BJ (cell line): Measurements from ENCODE around the gene C1orf116. TPM values are rescaled to one million over a fixed set of nuclear protein-coding genes. Genes with fewer than 3 reads are reported as not detected.

ENCODE experiments used
- CTCF ChIA-PET: fragments of 350-600 bp; formaldehyde crosslinking; extraction: SDS; loops from one replicate; lab custom pipeline; 2021; ENCODE audit warnings: antibody characterized with exemption, inconsistent platforms; lab: Yijun Ruan, JAX
- POLR2A ChIA-PET: fragments of 300-600 bp; sonication (Branson Sonifier 250); formaldehyde crosslinking; extraction: SDS; loops from one replicate; lab custom pipeline; 2021; ENCODE audit warnings: antibody characterized with exemption; lab: Charles Lee
- DNase-seq: peaks from one replicate; pipeline ENCODE4 v3.0.0-alpha.2; 2011; ENCODE audit warnings: low read depth
- H3K27me3 ChIP-seq: 2 replicates; pipeline ENCODE4 v1.6.0; 2011; ENCODE audit warnings: low read length; ENCODE audit not compliant: control insufficient read depth, insufficient read depth
- H3K36me3 ChIP-seq: 2 replicates; pipeline ENCODE4 v1.5.1; 2011; ENCODE audit warnings: low read length; ENCODE audit not compliant: control insufficient read depth, insufficient read depth
- H3K4me3 ChIP-seq: 2 replicates; pipeline ENCODE4 v1.5.1; 2011; ENCODE audit warnings: low read depth, mild to moderate bottlenecking, control low read depth, low read length
- CTCF ChIP-seq: IDR thresholded peaks from 2 replicates; pipeline ENCODE4 v1.5.1; 2011; ENCODE audit warnings: low read depth, mild to moderate bottlenecking, control low read depth, inconsistent platforms, low read length, moderate library complexity; ENCODE audit not compliant: insufficient read depth
- polyA minus RNA-seq: library from RNA; depleted of rRNA, polyadenylated mRNA; stranded (reverse); fragments of >200 nt; gene quantifications from 2 replicates; pipeline ENCODE4 v1.2.3, GENCODE V29; 2011; rRNA and poly(A)+ RNA removed
- polyA plus RNA-seq: library from polyadenylated mRNA; depleted of rRNA; stranded (reverse); fragments of >200 nt; gene quantifications from 2 replicates; pipeline ENCODE4 v1.2.3, GENCODE V29; 2011; rRNA removed

C1orf116 gene
- not detected in 2 replicates for polyA plus RNA-seq
- polyA minus RNA-seq, result not detected in 2 replicates

GRCh38 chr1:207032528-207033017, at the start of gene C1orf116:
Gene C1orf116 (minus strand): TSS chr1:207032756. CDS start chr1:207027598, 5,158 bp downstream.
- no peak for TF ChIP-seq CTCF
- Histone ChIP-seq H3K36me3 (no peaks in the 10 kb centered on the region), H3K4me3 (no peak within 1 kb of the TSS), H3K27me3 (no peaks in the 10 kb centered on the region)
- CTCF ChIA-PET, result interaction anchor here (1.2 to 2.5 kb wide), 2 partner anchors 17 to 120 kb away, joined by 3 to 9 read pairs; no protein-coding TSS in a partner anchor
- DNase-seq, result no peak
- POLR2A ChIA-PET, result interaction anchor here (0.5 kb wide), 1 partner anchor 190 kb away, joined by 3 read pairs; no protein-coding TSS in a partner anchor

GRCh38 chr1:207081806-207082205, 49.2 kb upstream of the C1orf116 start:
- DNase-seq, result no peak
- TF ChIP-seq CTCF, result no peak
- H3K4me3 ChIP-seq, result no peak overlapping the region
- no peaks in the 10 kb centered on the region for H3K36me3 ChIP-seq
- H3K27me3 ChIP-seq, result no peaks in the 10 kb centered on the region; the same call in 1 of the 2 replicates
- POLR2A ChIA-PET, result no interaction called here
- CTCF ChIA-PET, result interaction anchor here (0.9 to 2.4 kb wide), 2 partner anchors 323 to 418 kb away, joined by 4 to 9 read pairs; no protein-coding TSS in a partner anchor

- H3K36me3 ChIP-seq, result no peaks in the 10 kb centered on the region
- no peaks in the 10 kb centered on the region; the same call in 1 of the 2 replicates for H3K27me3 ChIP-seq
- ChIA-PET POLR2A (no interaction called here), CTCF (interaction anchor here (1.1 to 2.4 kb wide), 5 partner anchors 165 to 539 kb away, joined by 3 to 9 read pairs (median 6); no protein-coding TSS in a partner anchor)
- no peak for DNase-seq
- no peak overlapping the region for H3K4me3 ChIP-seq
- no peak for TF ChIP-seq CTCF
Observed at GRCh38 chr1:207081088-207081487, 48.5 kb upstream of the C1orf116 start.

GRCh38 chr1:207079706-207080241, 47.2 kb upstream of the C1orf116 start:
- ChIA-PET POLR2A (no interaction called here), CTCF (interaction anchor here (1.2 to 2.4 kb wide), 7 partner anchors 74 to 540 kb away, joined by 3 to 9 read pairs (median 6); no protein-coding TSS in a partner anchor)
- no peak overlapping the region for H3K4me3 ChIP-seq
- no peaks in the 10 kb centered on the region for H3K36me3 ChIP-seq
- no peak for DNase-seq
- H3K27me3 ChIP-seq, result no peaks in the 10 kb centered on the region; the same call in 1 of the 2 replicates
- TF ChIP-seq CTCF, result no peak

GRCh38 chr1:207078578-207079132, 46.1 kb upstream of the C1orf116 start:
- no peaks in the 10 kb centered on the region for H3K36me3 ChIP-seq
- POLR2A ChIA-PET, result no interaction called here
- no peak for DNase-seq
- H3K4me3 ChIP-seq, result no peak overlapping the region
- CTCF ChIA-PET, result interaction anchor here (0.7 to 1.9 kb wide), 9 partner anchors 10 to 326 kb away, joined by 3 to 6 read pairs (median 3); no protein-coding TSS in a partner anchor
- H3K27me3 ChIP-seq, result no peaks in the 10 kb centered on the region; the same call in 1 of the 2 replicates
- TF ChIP-seq CTCF, result no peak
